AG04449 (cell line): ENCODE results near the gene VAPB.

ENCODE experiments used
- CTCF ChIA-PET: fragments of 350-600 bp; formaldehyde crosslinking; extraction: SDS; loops from one replicate; lab custom pipeline; 2021; ENCODE audit warnings: antibody characterized with exemption; lab: Yijun Ruan, JAX
- POLR2A ChIA-PET: fragments of 400-600, 350-600 bp; formaldehyde crosslinking; extraction: SDS; loops from one replicate; lab custom pipeline; 2020; ENCODE audit warnings: antibody characterized with exemption, inconsistent platforms; lab: Yijun Ruan, JAX
- DNase-seq: peaks from one replicate; pipeline ENCODE4 v3.0.0-alpha.2; 2010; ENCODE audit warnings: low read depth, low spot score
- H3K4me3 ChIP-seq: 2 replicates; pipeline ENCODE4 v1.5.1; 2011; ENCODE audit warnings: low read depth, mild to moderate bottlenecking, control low read depth, low read length
- CTCF ChIP-seq: IDR thresholded peaks from one replicate; pipeline ENCODE4 v1.5.1; 2011; ENCODE audit warnings: mild to moderate bottlenecking, moderate library complexity, low read length, control low read depth, inconsistent platforms; ENCODE audit not compliant: insufficient read depth; ENCODE audit errors: missing control alignments

VAPB gene

GRCh38 chr20:58416835-58417234 lies 27.8 kb downstream of the VAPB start:
- ChIA-PET CTCF (interaction anchor here (1.3 kb wide), 1 partner anchor 28 kb away, joined by 3 read pairs; the partner anchor contains the start of gene VAPB), POLR2A (no interaction called here)
- no peak for DNase-seq
- no peak for TF ChIP-seq CTCF
- no peak overlapping the region for H3K4me3 ChIP-seq

- H3K4me3 ChIP-seq, result no peak overlapping the region
- no peak for DNase-seq
- ChIA-PET CTCF (interaction anchor here (1.2 to 1.7 kb wide), 3 partner anchors 11 to 29 kb away, joined by 3 to 4 read pairs (median 4); partner anchors contain the start of gene VAPB), POLR2A (no interaction called here)
- no peak for TF ChIP-seq CTCF
Measured at GRCh38 chr20:58417438-58417837, 28.4 kb downstream of the VAPB start.

GRCh38 chr20:58418949-58419748 lies 30.1 kb downstream of the VAPB start:
- DNase-seq, result no peak
- ChIA-PET POLR2A (interaction anchor here (0.6 kb wide), 1 partner anchor 30 kb away, joined by 3 read pairs; no protein-coding TSS in a partner anchor), CTCF (interaction anchor here (1.0 to 2.7 kb wide), 3 partner anchors 9 to 182 kb away, joined by 4 to 12 read pairs (median 4); no protein-coding TSS in a partner anchor)
- TF ChIP-seq CTCF, result no peak
- no peak overlapping the region for H3K4me3 ChIP-seq

GRCh38 chr20:58420798-58421496 lies 31.9 kb downstream of the VAPB start:
- H3K4me3 ChIP-seq, result no peak overlapping the region
- ChIA-PET POLR2A (interaction anchor here (0.7 to 1.2 kb wide), 2 partner anchors 13 to 32 kb away, joined by 3 to 4 read pairs; partner anchors contain the start of gene VAPB), CTCF (interaction anchor here (0.6 to 2.7 kb wide), 4 partner anchors 13 to 231 kb away, joined by 3 to 12 read pairs (median 3); no protein-coding TSS in a partner anchor)
- no peak for TF ChIP-seq CTCF
- DNase-seq, result peak; percentile 17

- no peak for DNase-seq
- H3K4me3 ChIP-seq, result no peak overlapping the region
- POLR2A ChIA-PET, result interaction anchor here (0.7 kb wide), 1 partner anchor 12 kb away, joined by 4 read pairs; no protein-coding TSS in a partner anchor
- TF ChIP-seq CTCF, result no peak
- CTCF ChIA-PET, result interaction anchor here (0.6 to 2.7 kb wide), 3 partner anchors 26 to 230 kb away, joined by 3 to 12 read pairs (median 3); no protein-coding TSS in a partner anchor
Measured at GRCh38 chr20:58421497-58421850, 32.4 kb downstream of the VAPB start.
